HEK293T (cell line): ENCODE measurements around the gene STXBP5.

Source experiments
- ARNT ChIP-seq: fragments of 450-650 bp; IDR thresholded peaks from 2 replicates; pipeline ENCODE4 v1.6.1; 2017; ENCODE audit warnings: mild to moderate bottlenecking
- ELF4 ChIP-seq: fragments of 450-650 bp; IDR thresholded peaks from 2 replicates; pipeline ENCODE4 v1.6.1; 2017; ENCODE audit warnings: antibody characterized with exemption
- LEF1 ChIP-seq: fragments of 450-650 bp; IDR thresholded peaks from 2 replicates; pipeline ENCODE4 v1.6.1; 2017; ENCODE audit warnings: mild to moderate bottlenecking, borderline replicate concordance
- NFRKB ChIP-seq: fragments of 450-650 bp; IDR thresholded peaks from 2 replicates; pipeline ENCODE4 v1.6.1; 2016; ENCODE audit warnings: mild to moderate bottlenecking, moderate library complexity
- SP1 ChIP-seq: fragments of 450-650 bp; IDR thresholded peaks from 2 replicates; pipeline ENCODE4 v1.6.1; 2017

- TF ChIP-seq SP1 (no peak), ELF4 (no peak), NFRKB (no peak), ARNT (no peak), LEF1 (no peak)
Measured at GRCh38 chr6:147220345-147220744, 16.1 kb downstream of the STXBP5 start.
